Nucleus accumbens (tissue), 56 donors: ENCODE data around the gene ADGRV1.
"Not testable (repeated sequence)": the region's sequence is repeated elsewhere in the genome, so short reads cannot be mapped to it uniquely, and the experiment has no call there.

Experiments
- DNase-seq, 56 donors: peaks; one replicate each; lab custom pipeline; 2025; lab: John Stamatoyannopoulos, UW

The ADGRV1 gene

DNA sequence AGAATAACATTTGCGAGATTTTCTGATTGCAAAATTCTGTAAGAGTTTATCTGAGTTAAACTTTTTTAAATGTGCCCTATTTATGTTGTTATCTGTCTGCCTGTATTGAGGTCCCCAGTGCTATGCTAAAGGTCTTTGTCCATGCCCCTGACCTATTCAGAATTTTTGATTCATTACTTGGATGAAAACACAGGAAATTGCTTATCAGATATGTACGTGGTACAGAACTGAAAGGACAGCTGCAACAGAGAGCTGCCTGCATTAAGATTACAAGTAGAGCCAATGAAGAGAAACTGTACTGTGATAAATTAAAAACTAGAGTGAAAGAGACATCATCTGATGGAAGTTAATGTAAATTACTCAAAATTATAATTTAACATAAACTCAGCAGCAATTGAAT, 408.8 kb downstream of the ADGRV1 start:
- no peak for DNase-seq

DNA sequence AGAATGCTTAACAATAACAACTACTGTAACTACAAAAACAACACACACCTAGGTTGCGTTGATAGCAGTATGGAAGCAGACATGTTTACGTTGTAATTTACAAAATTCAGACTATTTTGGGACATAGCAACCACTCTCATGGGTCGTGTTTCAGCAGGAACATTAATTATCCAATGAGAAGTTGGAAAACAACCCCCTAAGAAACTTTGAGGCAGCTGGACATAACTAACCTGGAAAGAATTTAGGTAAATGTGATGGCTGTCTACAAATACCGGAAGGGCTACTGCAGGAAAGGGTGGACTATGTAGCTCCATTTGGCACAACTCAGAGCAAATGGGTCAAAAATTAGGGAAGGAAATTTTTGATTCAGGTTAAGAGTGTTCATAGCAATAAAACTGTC, 409.3 kb downstream of the ADGRV1 start:
- no peak for DNase-seq

DNA sequence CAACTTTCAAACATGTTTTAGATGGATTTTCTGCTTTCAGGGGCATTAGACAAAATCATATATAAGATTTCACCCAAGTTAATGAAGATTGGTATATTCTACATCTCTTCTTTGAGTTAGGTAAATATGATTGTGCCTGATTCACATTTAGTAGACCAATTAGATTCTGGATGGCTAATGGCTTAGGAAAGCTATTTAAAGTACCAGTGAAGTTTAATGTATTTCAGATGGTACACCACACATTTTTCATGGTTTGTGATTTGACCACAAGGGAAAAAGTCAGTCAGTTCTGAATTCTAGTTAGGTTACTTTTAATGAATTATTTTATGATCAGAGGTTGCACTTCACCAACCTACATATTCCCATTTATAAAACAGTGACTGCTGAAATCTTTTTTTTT, 409.7 kb downstream of the ADGRV1 start:
- DNase-seq, result no peak

DNA sequence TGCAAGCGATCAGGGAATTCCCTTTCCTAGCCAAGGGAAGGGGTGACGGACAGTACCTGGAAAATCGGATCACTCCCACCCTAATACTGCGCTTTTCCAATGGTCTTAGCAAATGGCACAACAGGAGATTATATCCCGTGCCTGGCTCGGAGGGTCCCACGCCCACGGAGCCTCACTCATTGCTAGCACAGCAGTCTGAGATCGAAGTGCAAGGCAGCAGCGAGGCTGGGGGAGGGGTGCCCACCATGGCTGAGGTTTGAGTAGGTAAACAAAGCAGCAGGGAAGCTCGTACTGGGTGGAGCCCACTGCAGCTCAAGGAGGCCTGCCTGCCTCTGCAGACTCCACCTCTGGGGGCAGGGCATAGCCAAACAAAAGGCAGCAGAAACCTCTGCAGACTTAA, 411.3 kb downstream of the ADGRV1 start:
- not testable (repeated sequence) for DNase-seq

DNA sequence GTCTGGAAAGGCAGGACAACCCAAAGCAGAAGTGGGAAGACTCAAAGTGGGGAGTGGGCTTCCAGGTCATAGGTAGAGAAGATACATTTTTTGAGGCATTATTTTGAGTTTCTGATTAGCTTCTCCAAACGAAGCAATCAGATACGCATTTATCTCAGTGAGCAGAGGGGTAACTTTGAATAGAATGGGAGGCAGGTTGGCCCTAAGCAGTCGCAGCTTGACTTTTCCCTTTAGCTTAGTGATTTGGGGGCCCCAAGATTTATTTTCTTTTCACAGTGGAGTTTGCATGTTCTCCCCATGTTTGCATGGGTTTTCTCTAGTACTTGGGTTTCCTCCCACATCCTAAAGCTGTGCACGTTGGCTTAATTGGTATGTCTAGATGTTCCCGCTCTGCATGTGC, 422.6 kb downstream of the ADGRV1 start:
- DNase-seq, result no peak

DNA sequence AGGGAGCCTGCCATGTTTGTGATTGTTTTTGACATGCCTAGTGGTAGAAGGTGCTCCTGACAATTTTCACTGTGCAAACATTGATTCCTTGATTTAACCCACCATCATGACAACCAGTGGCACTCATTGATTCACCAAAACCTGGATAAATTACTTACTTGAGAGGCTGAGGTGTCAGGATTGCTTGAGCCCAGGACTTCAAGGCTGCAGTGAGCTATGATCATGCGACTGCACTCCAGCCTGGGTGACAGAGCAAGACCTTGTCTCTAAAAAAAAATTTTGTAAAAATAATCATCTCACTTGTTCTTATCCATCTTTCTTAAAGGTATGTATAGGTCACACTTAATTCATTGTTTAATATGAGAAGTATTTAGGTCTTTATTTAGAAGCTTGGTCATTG, 423.2 kb downstream of the ADGRV1 start:
- no peak for DNase-seq

DNA sequence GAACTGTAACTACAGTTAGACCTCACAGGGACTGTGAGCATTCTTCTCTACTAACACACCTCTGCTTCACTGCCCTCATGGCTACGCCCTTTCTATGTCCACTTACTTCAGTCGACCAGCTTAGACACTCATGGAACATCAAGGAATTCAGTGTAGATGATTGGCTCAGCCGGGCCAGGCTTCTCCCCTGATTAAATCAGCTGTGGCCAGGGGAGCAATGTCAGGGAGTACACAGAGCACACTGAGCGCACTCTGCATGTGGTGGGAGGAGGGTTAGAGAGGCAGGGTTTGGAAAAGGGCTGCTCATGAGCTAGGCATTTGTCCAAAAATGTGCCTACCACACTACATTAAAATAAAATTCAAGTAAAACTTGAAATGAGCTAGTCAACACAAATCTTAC, 424.0 kb downstream of the ADGRV1 start:
- DNase-seq, result no peak

DNA sequence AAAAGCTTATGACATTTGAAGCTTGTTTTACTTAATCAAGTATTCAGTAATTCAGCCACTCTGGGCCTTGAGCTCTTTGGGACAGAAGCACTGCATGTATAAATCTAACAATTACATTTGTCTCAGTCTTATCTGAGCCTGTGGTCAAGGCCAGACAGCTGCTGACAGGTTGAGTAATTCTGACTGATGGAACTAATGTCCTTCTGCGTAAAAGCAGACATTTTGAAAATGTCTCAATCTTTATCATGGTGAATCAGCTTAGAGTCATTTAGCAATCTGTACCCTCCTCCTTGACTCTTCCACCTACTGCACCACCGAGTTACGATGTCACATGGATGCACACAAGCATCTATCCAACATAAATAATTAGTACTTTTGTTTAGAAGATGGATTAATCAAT, 424.6 kb downstream of the ADGRV1 start:
- DNase-seq, result no peak

DNA sequence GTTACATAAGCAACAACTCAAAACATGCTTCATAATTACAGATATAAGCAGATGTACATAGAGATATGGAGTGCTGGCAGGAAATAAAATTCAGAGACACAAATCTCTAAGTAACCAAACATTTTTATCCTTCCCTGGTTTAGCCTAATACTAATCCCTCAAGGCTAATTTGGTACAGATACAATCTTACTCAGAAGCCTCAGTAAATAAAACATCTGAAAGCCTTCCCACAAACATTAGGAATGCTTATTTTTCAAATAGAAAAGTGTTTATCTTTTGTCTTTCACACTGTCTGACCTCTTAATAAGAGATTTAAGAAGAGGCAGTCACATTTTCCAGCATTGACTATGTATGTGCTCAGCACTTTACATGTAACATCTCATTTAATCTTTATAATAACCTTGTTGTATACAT, 425.1 kb downstream of the ADGRV1 start:
- no peak for DNase-seq

DNA sequence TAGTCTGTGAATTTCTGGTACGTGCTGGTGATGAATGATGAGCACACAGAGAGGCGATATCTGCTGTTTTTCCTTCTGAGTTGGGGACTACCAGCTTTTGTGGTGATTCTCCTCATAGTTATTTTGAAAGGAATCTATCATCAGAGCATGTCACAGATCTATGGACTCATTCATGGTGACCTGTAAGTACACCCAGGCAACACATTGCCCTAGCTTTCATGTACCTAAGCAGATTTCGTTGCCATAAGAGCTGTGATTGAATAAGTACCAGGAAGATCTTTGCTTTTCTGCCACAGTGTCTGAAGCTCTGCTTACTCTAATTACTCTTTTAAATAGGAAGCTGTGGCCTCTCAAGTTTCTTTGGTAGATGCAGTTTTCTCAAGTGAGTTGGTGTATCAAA, 426.7 kb downstream of the ADGRV1 start:
- no peak for DNase-seq

DNA sequence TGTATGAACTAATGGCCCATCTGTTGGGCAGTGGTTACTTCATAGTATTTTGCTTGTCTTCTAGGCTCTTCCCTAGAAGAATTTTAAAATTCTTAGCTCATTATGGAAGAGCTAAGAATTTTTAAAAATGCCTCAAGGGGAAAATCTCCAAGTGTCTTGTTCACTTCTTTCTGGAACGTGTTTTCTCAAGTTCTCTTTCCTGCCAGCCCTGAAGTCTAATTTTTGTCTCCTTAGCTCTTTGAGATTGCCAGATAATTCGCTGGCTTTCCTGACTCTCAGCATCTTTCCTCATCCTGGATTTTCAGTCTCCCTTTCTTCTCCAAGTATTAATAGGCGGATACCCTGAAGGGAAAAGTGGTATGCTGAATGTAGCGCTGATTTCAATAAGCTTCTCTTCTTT, 429.1 kb downstream of the ADGRV1 start:
- no peak for DNase-seq

DNA sequence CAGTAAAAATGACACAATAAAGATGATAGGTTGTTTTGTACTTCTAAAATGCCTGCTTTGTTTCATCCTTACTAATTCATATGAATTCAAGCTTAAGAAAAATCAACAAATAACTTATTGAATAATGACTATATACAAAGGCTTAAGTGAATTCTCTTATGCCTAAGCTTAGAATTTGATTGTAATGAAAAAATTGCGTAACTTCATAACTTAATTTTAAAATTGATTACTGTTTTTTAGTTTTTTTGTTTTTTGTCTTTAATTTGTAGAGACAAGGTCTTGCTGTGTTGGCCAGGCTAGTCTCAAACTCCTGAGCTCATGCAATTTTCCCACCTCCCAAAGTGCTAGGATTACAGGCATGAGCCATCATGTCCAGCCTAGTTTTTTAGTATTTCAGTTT, 432.6 kb downstream of the ADGRV1 start:
- DNase-seq, result no peak

DNA sequence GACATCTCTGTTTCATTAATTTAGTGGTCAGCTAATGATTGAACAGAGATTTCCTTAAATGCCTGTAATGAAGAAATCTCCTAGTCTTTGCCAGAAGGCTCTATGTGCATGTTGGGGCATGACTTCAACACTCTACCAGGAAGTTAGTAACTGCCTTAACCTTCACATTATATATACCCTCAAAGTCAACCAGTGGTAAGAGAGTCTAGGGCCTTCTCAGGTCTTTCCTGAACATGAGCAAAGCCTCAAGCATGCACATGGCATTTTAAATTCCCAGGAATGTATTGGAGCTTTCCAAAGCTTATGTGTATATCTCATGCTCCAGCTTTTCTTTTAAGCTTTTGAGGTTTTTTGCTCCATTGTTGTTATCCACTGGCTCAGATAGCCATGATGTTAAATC, 436.2 kb downstream of the ADGRV1 start:
- DNase-seq, result no peak

DNA sequence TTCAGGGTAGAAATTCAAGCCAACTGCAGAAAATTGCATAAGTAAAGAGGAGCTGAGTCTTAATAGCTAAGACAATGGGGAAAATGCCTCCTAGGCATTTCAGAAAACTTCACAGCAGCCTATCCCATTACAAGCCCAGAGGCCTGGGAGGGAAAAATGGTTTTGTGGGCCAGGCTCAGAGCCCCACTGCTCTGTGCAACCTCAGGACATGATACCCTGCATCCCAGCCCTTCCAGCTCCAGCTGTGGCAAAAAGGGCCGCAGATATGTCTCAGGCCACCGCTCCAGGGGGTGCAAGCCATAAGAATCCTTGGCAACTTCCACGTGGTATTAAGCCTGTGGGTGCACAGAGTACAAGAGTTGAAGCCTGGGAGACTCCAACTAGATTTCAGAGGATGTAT, 437.5 kb downstream of the ADGRV1 start:
- no peak for DNase-seq

DNA sequence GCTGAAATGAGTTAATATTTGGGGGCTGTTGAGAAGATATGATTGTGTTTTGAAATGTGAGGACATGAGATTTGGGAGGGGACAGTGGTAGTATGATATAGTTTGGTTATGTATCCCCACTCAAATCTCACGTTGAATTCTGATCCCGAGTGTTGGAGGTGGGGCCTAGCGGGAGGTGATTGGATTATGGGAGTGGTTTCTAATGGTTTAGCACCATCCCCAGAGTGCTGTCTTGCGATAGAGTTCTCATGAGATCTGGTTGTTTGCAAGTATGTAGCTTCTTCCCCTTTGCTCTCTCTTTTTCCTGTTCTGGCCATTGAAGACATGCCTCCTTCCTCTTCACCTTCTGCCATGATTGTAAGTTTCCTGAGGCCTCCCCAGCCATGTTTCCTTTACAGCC, 438.5 kb downstream of the ADGRV1 start:
- DNase-seq, result no peak

DNA sequence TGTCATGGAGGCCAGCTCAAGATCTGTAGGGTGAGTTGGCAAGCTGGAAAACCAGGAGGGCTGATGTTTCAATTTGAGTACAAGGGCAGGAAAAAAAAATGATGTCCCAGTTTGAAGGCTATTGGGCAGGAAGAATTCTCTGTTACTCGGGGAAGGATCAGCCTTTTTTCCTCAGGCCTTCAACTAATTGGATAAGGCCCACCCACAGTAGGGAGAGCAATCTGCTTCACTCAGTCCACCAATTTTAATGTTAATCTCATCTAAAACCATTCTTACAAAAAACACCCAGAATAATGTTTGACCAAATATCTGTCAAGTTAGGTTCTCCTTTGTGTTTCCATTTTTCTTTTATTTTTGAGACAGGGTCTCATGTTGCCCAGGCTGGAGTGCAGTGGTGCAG, 442.1 kb downstream of the ADGRV1 start:
- no peak for DNase-seq

DNA sequence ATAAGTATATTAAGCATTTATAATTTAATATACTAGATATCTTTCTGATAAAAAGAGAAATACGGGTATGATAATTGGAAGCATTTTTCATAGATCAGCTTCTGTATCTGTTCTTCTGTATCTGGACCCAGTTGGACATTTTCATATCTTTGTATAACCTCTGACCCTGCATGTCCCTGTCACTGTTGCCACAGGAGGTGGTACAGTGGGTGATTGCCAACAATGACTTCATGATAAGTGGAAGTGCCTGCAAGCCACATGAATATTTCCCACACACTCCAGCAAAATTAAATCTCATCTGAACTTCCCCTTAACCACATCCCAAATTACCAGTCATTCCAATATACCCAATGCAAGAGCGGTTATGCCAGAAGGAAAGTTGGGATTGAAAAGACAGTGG, 448.1 kb downstream of the ADGRV1 start:
- DNase-seq, result no peak

DNA sequence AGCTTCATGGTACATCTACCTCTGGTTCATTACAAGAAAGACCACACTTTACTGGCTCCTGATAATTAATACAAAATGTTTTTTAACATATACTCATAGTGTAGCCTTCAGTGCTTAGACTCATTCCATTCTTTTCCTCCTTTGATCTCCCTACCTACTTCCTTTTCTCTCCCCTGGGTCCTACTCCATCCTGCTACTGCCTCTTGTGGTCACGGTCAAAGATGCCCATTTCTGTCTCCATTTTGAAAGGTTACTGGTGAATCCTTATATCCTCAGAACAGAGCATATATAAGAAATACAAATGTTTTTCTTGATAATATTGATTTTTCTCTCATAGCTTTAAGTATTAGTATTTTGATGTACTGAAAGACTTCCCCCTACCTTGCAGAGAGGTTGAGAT, 448.7 kb downstream of the ADGRV1 start:
- no peak for DNase-seq

DNA sequence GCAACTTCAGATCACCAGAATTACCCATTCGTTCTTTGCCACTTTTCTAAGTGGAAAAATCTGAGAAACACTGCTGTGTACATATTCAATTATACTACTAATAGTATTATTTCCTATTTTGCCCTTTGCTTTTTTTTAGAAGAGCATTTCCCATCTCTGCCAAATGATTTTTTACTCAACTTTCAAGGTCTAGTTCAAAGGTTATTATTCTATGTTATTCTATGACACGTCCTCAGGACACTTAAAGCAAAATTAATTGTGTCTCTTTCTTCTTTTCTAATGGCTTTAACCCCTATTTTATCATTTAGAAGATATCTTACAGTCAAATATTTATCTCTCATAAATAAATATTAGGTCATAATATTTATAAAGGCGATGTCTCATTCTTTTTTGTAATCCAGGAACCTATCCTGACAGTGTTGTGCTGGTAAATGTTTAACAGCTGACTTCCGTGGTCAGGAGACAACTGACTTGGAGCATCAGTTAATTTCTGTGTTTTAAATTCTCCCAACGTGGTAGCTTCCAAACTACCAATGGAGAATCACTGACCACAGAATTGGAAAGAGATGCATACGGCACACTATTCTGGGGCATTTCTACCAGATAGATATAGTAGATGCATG, 449.3 kb downstream of the ADGRV1 start:
- DNase-seq, result no peak

DNA sequence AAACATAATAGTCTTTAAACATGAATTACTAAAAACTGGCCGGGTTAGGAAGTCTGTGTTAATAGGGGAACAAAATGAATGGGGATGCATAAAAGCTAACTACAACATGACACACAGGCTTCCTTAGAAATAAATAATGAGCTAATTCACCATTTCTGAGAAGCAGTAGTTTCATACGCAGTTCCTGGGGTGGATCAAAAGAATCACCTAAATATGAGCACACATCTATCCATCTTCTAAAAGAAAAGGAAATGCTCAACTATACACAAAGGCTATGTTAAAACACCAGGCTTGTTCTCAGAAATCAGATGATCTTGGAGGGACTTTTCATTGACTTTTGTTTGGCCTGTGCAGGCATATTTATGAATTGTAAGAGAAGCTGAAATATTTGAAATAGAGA, 451.5 kb downstream of the ADGRV1 start:
- DNase-seq, result no peak

DNA sequence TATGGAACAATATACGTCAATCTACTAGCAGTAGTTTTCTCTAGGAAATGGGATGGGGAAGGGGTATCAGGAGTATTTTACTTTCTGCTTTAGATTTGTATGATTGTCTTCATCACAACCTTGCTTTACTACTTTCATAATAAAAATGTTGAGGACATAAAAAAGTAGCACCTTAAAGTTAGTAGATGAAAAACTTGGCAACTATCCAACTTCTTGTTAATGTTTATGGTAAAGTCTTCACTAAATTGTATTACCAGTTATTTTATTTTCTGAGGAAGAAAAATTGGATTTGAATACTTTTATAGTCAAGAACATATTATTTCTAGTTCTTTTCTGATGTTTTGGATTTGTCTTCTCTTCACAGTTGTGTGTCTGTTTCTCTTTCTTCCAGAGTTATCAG, 452.4 kb downstream of the ADGRV1 start:
- no peak for DNase-seq

DNA sequence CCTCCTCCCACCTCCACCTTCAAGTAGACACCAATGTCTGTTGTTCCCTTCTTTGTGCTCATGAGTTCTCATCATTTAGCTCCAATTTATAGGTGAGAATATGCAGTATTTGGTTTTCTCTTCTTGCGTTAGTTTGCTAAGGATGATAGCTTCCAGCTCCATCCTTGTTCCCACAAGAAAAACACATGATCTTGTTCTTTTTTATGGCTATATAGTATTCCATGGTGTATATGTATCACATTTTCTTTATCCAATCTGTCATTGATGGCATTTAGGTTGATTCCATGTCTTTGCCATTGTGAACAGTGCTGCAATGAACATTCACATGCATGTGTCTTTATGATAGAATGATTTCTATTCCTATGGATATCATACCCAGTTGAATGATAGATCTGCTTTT, 454.3 kb downstream of the ADGRV1 start:
- not testable (repeated sequence) for DNase-seq

DNA sequence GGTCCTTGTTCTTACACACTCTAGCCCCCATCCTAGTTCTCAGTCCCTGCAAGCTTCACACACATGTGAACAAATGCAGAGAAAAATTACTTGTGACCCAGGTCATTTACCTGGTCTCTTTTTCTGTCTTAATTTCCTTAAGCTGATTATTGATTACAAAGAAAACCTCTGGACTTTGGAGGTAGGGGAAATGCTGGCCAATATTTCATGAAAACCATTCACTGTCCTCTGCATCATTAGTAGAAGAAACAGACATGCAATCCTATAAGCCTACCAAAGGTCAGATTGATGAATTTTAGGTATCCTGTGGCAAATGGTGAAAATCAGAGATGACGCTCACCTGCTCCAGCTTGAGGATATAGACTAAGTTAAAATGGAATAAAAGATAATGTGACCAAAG, 457.7 kb downstream of the ADGRV1 start:
- DNase-seq, result no peak
